Mucosa of rectum (tissue), 2 donors: ENCODE measurements around the gene SORBS2.

Source experiments
- H3K27ac ChIP-seq, 2 donors: one replicate each; pipeline ENCODE4 v1.7.0; 2013; ENCODE audit warnings: inconsistent platforms in 2 of 2, low read depth in 2 of 2, low read length in 2 of 2
- H3K27me3 ChIP-seq, 2 donors: one replicate each; pipeline ENCODE4 v1.7.0; 2013; ENCODE audit warnings: low read length in 2 of 2; ENCODE audit not compliant: control insufficient read depth in 2 of 2, insufficient read depth in 2 of 2
- H3K36me3 ChIP-seq, 2 donors: one replicate each; pipeline ENCODE4 v1.7.0; 2013; ENCODE audit warnings: low read length in 2 of 2; ENCODE audit not compliant: control insufficient read depth in 2 of 2, insufficient read depth in 2 of 2
- H3K4me1 ChIP-seq, 2 donors: one replicate each; pipeline ENCODE4 v1.7.0; 2013; ENCODE audit warnings: low read length in 2 of 2, mild to moderate bottlenecking in 1 of 2; ENCODE audit not compliant: control insufficient read depth in 2 of 2, insufficient read depth in 2 of 2
- H3K4me3 ChIP-seq, 2 donors: one replicate each; pipeline ENCODE4 v1.7.0; 2013; ENCODE audit warnings: low read length in 2 of 2
- H3K9ac ChIP-seq, 2 donors: one replicate each; pipeline ENCODE4 v1.7.0; 2013; ENCODE audit warnings: low read length in 2 of 2, low read depth in 1 of 2, mild to moderate bottlenecking in 1 of 2
- H3K9me3 ChIP-seq, 2 donors: one replicate each; pipeline ENCODE4 v1.7.0; 2013; ENCODE audit warnings: low read length in 2 of 2; ENCODE audit not compliant: control insufficient read depth in 2 of 2
- donor health status: healthy.
- donor health status: Normal muscosa, but diverticular disease.

SORBS2 gene

DNA sequence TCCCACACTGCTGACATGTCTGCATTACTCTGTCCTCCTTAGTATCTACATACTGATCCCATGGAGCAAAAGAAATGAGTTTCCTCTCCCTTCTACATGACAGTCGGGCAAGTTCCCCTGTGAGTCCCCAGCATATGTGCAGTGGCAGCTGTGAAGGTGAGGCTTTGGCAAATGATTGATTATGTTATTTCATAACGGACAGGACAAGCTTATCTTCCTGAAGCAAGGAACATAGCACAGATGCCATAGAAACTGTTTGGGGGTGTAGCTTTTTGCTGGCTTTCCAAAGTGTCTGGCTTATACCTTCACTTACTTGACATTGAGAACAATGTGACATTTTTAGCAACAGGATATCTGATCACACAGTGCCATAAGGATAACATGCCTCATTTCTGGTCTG is 139.8 kb downstream of the SORBS2 start:
- Histone ChIP-seq H3K36me3 (peaks cover 0 to 4% of the 10 kb centered on the region in 2 donors), H3K27me3 (no peaks in the 10 kb centered on the region), H3K9me3 (no peaks in the 10 kb centered on the region), H3K9ac (no peak overlapping the region), H3K4me1 (no peaks in the 10 kb centered on the region), H3K27ac (no peak overlapping the region), H3K4me3 (no peak overlapping the region)

DNA sequence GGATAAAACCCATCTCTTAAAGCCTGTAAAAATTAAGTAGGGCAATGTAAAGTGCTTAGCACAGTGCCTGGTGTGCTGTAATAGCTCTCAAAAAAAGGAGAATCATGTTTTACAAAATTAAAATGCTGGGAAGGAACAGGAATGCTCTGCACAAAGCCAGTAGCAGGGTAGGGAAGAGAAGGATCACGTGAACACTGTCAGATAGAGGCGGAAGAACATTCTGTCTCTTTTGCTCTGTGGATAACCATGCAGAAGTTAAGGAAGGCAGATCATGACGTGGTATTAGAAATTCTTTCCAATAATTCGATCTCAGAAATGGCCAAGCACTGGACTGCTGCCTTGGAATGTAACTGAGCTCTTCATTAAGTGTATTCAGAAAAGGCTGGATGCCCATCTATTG is 140.5 kb downstream of the SORBS2 start:
- Histone ChIP-seq H3K9ac (no peak overlapping the region), H3K9me3 (no peaks in the 10 kb centered on the region), H3K27me3 (no peaks in the 10 kb centered on the region), H3K27ac (no peak overlapping the region), H3K4me1 (no peaks in the 10 kb centered on the region), H3K4me3 (no peak overlapping the region), H3K36me3 (peaks cover 0 to 4% of the 10 kb centered on the region in 2 donors)

DNA sequence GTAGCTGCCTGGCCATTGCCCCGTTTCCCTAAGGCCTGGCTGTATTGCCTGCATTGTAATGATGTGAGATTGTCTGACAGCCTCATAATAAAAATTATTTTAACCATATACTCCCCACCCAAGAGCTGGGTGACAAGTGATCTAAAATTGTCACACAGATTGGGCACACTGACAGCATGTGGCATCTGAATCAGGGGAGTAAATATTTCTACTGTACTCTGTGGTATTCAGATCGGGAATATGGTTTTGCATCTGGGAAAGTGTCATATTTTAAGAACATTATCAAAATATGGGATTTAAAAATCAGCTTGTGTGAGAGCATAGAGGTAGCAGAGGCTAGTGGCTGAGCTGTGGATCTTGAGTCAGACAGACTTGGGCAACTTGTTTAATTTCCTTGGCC is 140.9 kb downstream of the SORBS2 start:
- Histone ChIP-seq H3K9me3 (no peaks in the 10 kb centered on the region), H3K4me1 (no peaks in the 10 kb centered on the region), H3K27me3 (no peaks in the 10 kb centered on the region), H3K9ac (no peak overlapping the region), H3K4me3 (no peak overlapping the region), H3K36me3 (peaks cover 0 to 4% of the 10 kb centered on the region in 2 donors), H3K27ac (no peak overlapping the region)

DNA sequence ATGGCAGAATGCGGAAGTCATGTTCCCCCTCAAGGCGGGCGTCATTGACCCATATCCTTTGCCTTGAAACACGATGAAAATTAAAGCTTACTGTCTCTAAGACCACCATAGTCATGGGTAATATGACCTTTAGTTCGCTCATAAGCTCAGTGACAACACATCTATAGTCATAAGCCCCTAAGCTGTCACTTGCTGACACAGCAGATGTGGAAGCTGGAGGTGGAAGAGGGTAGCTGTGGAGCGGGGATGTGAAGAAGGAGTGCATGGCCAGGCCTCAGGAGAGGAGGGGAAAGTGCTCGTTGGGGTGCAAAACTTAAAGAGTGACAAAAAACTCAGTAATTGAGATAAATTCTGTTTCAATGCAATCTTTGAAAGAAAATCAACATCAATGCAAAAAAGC is 142.7 kb downstream of the SORBS2 start:
- H3K9ac ChIP-seq = no peak overlapping the region
- no peaks in the 10 kb centered on the region for H3K4me1 ChIP-seq
- no peak overlapping the region for H3K27ac ChIP-seq
- no peaks in the 10 kb centered on the region for H3K9me3 ChIP-seq
- H3K4me3 ChIP-seq = no peak overlapping the region
- H3K27me3 ChIP-seq = no peaks in the 10 kb centered on the region
- peaks cover 5 to 6% of the 10 kb centered on the region in 2 donors for H3K36me3 ChIP-seq

GRCh38 chr4:185666156-185666555 is 145.8 kb downstream of the SORBS2 start:
- H3K9me3 ChIP-seq = no peaks in the 10 kb centered on the region
- no peak overlapping the region for H3K27ac ChIP-seq
- H3K4me1 ChIP-seq = no peaks in the 10 kb centered on the region
- no peak overlapping the region for H3K4me3 ChIP-seq
- H3K27me3 ChIP-seq = no peaks in the 10 kb centered on the region
- no peak overlapping the region for H3K9ac ChIP-seq
- H3K36me3 ChIP-seq = peaks cover 12 to 14% of the 10 kb centered on the region in 2 donors

DNA sequence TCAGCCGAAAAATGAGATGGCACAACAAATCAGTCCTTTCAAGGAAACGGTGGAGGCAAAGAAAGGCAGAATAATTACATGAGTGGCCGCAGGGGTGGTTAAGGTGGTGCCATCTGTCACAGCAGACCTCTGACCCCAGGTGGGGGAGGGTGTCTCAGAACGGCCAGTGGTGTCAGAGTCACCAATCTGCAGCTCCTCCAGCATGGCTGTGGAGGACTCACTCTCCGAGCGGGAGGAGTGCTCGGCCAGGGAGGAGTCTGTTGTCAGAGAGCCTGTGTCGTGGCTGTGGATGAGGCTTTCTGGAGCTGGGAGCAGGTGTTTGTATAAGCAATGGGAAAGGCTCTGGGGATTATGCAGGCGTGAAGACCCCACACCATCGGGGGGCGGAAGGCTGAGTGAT is 146.3 kb downstream of the SORBS2 start:
- no peak overlapping the region for H3K9ac ChIP-seq
- peaks cover 12 to 14% of the 10 kb centered on the region in 2 donors for H3K36me3 ChIP-seq
- H3K27ac ChIP-seq = no peak overlapping the region

DNA sequence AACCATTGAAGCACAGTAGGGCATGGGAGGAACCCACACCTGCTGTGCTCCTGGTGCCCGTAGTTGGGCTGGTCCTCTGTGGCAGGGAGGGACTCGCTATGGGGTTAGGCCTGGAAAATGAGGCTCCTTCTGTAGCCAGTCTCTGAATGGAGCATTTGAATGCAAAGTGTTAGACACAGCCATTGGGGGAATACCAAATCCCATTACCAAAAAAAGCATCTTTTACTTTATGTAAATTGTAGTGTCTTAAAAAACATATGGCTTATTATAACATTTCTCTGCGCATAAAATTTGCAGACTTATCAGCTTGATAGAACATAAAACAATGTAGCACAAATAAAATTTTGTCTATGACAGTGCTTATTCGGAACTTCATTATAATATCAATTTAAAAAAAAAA is 147.5 kb downstream of the SORBS2 start:
- H3K36me3 ChIP-seq = peaks cover 12 to 14% of the 10 kb centered on the region in 2 donors
- H3K4me1 ChIP-seq = no peaks in the 10 kb centered on the region
- H3K9ac ChIP-seq = no peak overlapping the region
- no peaks in the 10 kb centered on the region for H3K27me3 ChIP-seq
- no peak overlapping the region for H3K27ac ChIP-seq
- no peaks in the 10 kb centered on the region for H3K9me3 ChIP-seq
- H3K4me3 ChIP-seq = no peak overlapping the region

More for the DNA sequence above, 146.3 kb downstream of the SORBS2 start:
- Histone ChIP-seq H3K27me3 (no peaks in the 10 kb centered on the region), H3K4me1 (no peaks in the 10 kb centered on the region), H3K9me3 (no peaks in the 10 kb centered on the region), H3K4me3 (no peak overlapping the region)

DNA sequence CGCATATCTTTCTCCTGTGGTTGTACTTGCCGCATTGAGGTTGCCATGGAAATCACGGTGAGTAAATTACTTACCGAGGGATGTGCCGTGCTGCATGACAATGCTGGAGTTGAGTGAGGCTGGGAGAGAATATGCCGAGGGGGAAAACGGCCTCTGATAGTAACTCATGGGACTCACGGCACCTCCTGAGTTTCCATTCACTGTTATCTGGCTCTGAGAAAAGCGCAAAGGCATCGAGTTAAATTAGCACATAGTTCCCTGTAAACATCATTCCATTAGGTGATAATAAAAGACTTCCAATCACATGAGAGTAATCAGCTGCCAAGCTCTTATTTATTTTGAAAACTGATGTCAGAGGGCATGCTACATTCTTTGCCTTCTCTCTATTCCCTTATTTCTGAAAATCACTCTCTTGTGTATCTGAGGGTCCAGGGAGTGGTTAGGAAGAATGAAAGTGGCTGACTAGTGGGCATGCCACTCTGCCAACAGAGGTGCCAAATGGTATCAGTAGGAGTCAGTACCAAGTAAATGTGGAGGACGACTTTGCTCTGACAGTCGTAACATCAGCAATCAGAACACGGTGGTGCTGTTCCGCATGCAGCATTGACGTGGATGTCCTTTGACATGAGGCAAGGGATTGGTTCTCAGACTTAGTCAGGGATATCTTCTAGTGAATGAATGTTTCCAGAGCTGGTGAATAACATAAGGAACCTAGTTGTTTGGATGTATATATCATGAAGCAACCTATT is 149.8 kb downstream of the SORBS2 start:
- Histone ChIP-seq H3K27me3 (no peaks in the 10 kb centered on the region), H3K4me1 (no peaks in the 10 kb centered on the region), H3K9me3 (no peaks in the 10 kb centered on the region), H3K36me3 (peaks cover 12 to 14% of the 10 kb centered on the region in 2 donors), H3K4me3 (no peak overlapping the region), H3K9ac (no peak overlapping the region), H3K27ac (no peak overlapping the region)

DNA sequence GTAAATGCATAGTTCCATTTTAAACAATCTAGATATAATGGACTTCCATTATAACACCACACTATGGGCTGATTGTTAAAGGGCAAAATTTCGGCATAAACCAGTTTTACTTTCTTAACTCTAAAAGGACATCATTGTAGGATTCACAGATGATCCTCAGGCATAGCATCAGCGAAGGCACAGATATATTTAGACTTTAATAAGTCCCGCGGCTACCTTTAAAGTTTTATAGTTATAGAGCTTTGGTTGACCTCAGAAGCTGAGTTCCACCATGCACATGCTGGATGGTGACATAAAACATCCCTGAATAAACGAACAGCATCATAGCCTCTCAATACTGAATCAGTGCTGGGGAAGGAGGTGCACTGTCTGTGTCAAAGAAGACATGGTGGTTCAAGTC is 151.7 kb downstream of the SORBS2 start:
- H3K27ac ChIP-seq = no peak overlapping the region
- no peak overlapping the region for H3K9ac ChIP-seq
- no peaks in the 10 kb centered on the region for H3K9me3 ChIP-seq
- H3K27me3 ChIP-seq = no peaks in the 10 kb centered on the region
- no peak overlapping the region for H3K4me3 ChIP-seq
- H3K4me1 ChIP-seq = no peaks in the 10 kb centered on the region
- H3K36me3 ChIP-seq = peaks cover 8 to 10% of the 10 kb centered on the region in 2 donors

GRCh38 chr4:185657699-185658098 is 154.3 kb downstream of the SORBS2 start:
- Histone ChIP-seq H3K36me3 (peaks cover 8 to 10% of the 10 kb centered on the region in 2 donors), H3K27me3 (no peaks in the 10 kb centered on the region), H3K4me3 (no peak overlapping the region), H3K27ac (peak overlapping the region; percentile 15 to 44), H3K9ac (no peak overlapping the region), H3K4me1 (no peaks in the 10 kb centered on the region), H3K9me3 (no peaks in the 10 kb centered on the region)
